AG10803 (cell line): Measurements from ENCODE around the gene CD34.

Source experiments
- DNase-seq: peaks from one replicate; pipeline ENCODE4 v3.0.0; 2010; ENCODE audit warnings: low read depth
- H3K4me3 ChIP-seq: 2 replicates; pipeline ENCODE4 v1.5.1; 2011; ENCODE audit warnings: mild to moderate bottlenecking, low read length, control low read depth
- CTCF ChIP-seq: conservative IDR thresholded peaks from 2 replicates; pipeline ENCODE4 v1.5.1; 2011; ENCODE audit warnings: mild to moderate bottlenecking, low read length, control low read depth, inconsistent platforms

The CD34 gene

DNA sequence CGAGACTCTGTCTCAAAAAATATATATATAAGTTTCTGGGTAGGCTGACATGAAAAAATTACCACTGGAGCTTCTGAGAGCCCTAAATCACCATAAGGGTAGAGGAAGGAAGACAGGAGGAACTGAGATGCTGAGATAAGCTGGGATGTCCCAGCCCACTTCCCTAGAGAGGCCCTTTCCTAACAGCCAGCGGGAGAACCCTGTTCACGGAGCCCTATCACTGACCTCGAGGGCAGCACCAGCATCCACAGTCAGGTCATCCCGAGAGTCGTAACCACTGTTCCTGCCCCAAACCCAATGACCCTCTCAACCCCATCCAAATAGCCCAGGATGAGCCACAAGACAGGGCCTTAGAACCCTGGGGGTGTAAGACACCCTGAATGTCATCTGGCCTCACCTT, 77.5 kb downstream of the CD34 start:
- no peak for TF ChIP-seq CTCF
- H3K4me3 ChIP-seq = no peak overlapping the region
- no peak for DNase-seq

DNA sequence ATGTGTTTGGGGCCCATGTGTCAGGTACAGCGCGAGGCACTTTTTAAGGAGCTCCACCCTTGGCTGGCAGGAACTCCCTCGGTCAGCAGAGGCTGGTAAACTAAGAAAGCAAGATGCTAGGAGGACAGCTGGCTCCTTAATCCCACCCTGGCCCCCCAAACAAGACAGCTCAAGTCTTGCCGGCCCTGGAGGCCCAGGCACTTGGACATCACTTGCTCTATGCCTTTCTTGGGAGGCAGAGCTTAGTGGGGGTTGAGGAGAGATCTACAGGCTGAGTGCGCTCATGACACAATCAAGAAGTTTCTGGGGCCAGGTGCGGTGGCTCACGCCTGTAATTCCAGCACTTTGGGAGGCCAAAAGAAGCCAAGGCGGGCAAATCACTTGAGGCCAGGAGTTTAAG, 78.1 kb downstream of the CD34 start:
- DNase-seq = no peak
- H3K4me3 ChIP-seq = no peak overlapping the region
- TF ChIP-seq CTCF = no peak

- no peak for DNase-seq
- H3K4me3 ChIP-seq = no peak overlapping the region
- TF ChIP-seq CTCF = no peak
Observed at GRCh38 chr1:207831517-207832327, 79.2 kb downstream of the CD34 start.
